Tibial artery (tissue), 4 donors: ENCODE measurements around the gene CREBRF.
"Not testable (repeated sequence)": the region's sequence is repeated elsewhere in the genome, so short reads cannot be mapped to it uniquely, and the experiment has no call there.

ENCODE experiments used
- DNase-seq, 2 donors: peaks; one replicate each; pipeline ENCODE4 v3.0.0-alpha.2; 2019
- H3K27ac ChIP-seq, 2 donors: fragments of 200-600 bp; sonication (generic) in 1 of 2; 1 replicate in 1 of 2; 2 replicates in 1 of 2; pipeline ENCODE4 v1.5.1; 2018 to 2019; ENCODE audit warnings: mild to moderate bottlenecking in 1 of 2
- H3K27me3 ChIP-seq, 2 donors: fragments of 200-600 bp; sonication (generic) in 1 of 2; one replicate each; pipeline versions ENCODE4 v1.5.1 to v1.6.0; 2016 to 2019
- H3K36me3 ChIP-seq, 3 donors: fragments of 200-600 bp; sonication (generic) in 2 of 3; one replicate each; pipeline ENCODE4 v1.5.1; 2016 to 2019; ENCODE audit warnings: mild to moderate bottlenecking in 2 of 3
- H3K4me1 ChIP-seq, 4 donors: fragments of 200-600 bp; sonication (generic) in 2 of 4; 1 replicate in 3 of 4; 2 replicates in 1 of 4; pipeline ENCODE4 v1.5.1; 2016 to 2019
- H3K4me3 ChIP-seq, 2 donors: fragments of 200-600 bp; sonication (generic) in 1 of 2; 1 replicate in 1 of 2; 2 replicates in 1 of 2; pipeline ENCODE4 v1.5.1; 2018 to 2019; ENCODE audit warnings: mild to moderate bottlenecking in 2 of 2
- H3K9me3 ChIP-seq, 3 donors: fragments of 200-600 bp; sonication (generic) in 1 of 3; one replicate each; pipeline ENCODE4 v1.5.1; 2016 to 2019
- intact Hi-C: fragments of 100-400 bp; cut with DNase I; formaldehyde crosslinking; loops from one replicate; pipeline ENCODE4 v1.15.0; 2023; ENCODE audit warnings: low total_unique reads
- TF ChIP-seq, protein P1 (sequence below), 2 experiments: fragments of 200-600 bp in 1 of 2; fragments of 450-650 bp in 1 of 2; IDR thresholded peaks; one replicate each; pipeline ENCODE4 v1.5.1; 2017 to 2019; ENCODE audit warnings: antibody characterized with exemption in 2 of 2, mild to moderate bottlenecking in 1 of 2, moderate library complexity in 1 of 2

The CREBRF gene

DNA sequence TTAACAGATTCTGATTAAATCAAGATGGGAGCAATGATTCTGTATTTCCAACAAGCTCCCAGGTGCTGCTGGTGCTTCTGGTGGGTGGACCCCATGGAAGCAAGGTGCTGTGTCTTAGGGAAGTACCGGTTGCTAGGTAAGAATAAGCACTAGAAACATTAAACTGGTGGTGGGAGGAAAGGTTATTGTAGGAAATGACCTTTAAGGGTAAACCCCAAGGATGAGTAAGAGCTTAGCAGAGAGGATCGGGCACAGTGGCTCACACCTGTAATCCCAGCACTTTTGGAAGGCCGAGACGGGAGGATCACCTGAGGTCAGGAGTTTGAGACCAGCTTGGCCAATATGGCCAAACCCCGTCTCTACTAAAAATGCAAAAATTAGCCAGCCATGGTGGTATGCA, 16.2 kb upstream of the CREBRF start:
- peaks cover 0 to 10% (median 0%) of the 10 kb centered on the region in 3 donors for H3K36me3 ChIP-seq
- H3K4me1 ChIP-seq: peaks cover 0 to 30% (median 11%) of the 10 kb centered on the region in 4 donors
- H3K27ac ChIP-seq: no peak overlapping the region
- DNase-seq: no peak
- intact Hi-C loops: no loop called here
- no peaks in the 10 kb centered on the region for H3K9me3 ChIP-seq
- no peak overlapping the region for H3K4me3 ChIP-seq
- no peaks in the 10 kb centered on the region for H3K27me3 ChIP-seq
- TF ChIP-seq, protein P1, sequence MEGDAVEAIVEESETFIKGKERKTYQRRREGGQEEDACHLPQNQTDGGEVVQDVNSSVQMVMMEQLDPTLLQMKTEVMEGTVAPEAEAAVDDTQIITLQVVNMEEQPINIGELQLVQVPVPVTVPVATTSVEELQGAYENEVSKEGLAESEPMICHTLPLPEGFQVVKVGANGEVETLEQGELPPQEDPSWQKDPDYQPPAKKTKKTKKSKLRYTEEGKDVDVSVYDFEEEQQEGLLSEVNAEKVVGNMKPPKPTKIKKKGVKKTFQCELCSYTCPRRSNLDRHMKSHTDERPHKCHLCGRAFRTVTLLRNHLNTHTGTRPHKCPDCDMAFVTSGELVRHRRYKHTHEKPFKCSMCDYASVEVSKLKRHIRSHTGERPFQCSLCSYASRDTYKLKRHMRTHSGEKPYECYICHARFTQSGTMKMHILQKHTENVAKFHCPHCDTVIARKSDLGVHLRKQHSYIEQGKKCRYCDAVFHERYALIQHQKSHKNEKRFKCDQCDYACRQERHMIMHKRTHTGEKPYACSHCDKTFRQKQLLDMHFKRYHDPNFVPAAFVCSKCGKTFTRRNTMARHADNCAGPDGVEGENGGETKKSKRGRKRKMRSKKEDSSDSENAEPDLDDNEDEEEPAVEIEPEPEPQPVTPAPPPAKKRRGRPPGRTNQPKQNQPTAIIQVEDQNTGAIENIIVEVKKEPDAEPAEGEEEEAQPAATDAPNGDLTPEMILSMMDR (IDR thresholded peaks at IDR 0.05): no peak

DNA sequence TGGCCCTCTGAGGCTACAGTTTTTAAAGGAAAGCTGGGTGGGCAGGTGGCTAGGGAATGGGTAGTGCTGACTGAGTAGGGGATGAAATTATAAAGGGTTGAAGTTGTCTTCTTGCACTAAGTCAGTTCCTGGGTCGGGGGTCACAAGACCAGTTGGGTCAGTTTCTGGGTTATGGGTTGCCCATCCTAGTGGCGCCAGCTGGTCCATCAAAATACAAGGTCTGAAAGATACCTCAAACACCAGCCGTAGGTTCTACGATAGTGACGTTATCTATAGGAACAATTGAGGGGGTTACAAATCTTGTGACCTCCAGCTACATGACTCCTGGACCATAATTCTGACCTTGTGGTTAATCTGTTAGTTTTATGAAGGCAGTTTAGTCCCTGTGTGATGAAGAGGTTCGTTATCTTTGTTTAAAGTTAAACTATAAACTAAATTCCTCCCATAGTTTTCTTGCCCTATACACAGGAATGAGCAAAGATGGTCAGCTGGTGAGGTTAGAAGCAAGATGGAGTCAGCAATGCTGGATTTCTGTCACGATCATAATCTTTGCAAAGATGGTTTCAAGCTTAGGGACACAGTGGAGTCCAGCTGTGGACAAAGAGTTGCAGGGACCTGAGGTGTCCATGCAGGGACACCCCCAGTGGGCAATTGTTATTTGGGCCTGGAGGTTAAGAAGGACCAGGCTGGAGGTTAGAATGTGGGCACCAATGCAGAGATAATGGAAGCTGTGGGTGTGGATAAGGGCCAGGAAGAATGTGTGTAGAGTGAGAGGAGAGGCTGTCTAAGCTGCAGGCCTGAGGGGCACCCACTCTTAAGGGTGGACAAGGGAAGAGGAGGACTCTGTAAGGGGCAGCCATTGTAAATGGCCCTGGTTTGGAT, 14.0 kb upstream of the CREBRF start:
- Histone ChIP-seq H3K27me3 (no peaks in the 10 kb centered on the region), H3K27ac (no peak overlapping the region), H3K9me3 (no peaks in the 10 kb centered on the region), H3K4me1 (peaks cover 0 to 9% (median 0%) of the 10 kb centered on the region in 4 donors), H3K36me3 (no peaks in the 10 kb centered on the region), H3K4me3 (no peak overlapping the region)
- TF ChIP-seq, protein P1 (IDR thresholded peaks at IDR 0.05): no peak
- no peak for DNase-seq
- intact Hi-C loops: no loop called here

GRCh38 chr5:173042763-173043107, 13.4 kb upstream of the CREBRF start:
- intact Hi-C loops: no loop called here
- TF ChIP-seq, protein P1 (IDR thresholded peaks at IDR 0.05): no peak
- Histone ChIP-seq H3K36me3 (no peaks in the 10 kb centered on the region), H3K4me1 (peaks cover 0 to 3% (median 0%) of the 10 kb centered on the region in 4 donors), H3K9me3 (no peaks in the 10 kb centered on the region), H3K4me3 (no peak overlapping the region), H3K27ac (no peak overlapping the region), H3K27me3 (no peaks in the 10 kb centered on the region)
- no peak for DNase-seq

GRCh38 chr5:173045474-173045873, 10.7 kb upstream of the CREBRF start:
- no peaks in the 10 kb centered on the region for H3K27me3 ChIP-seq
- H3K4me3 ChIP-seq: no peak overlapping the region
- TF ChIP-seq, protein P1 (IDR thresholded peaks at IDR 0.05): no peak
- intact Hi-C loops: no loop called here
- H3K36me3 ChIP-seq: no peaks in the 10 kb centered on the region
- H3K4me1 ChIP-seq: no peaks in the 10 kb centered on the region
- H3K9me3 ChIP-seq: no peaks in the 10 kb centered on the region
- DNase-seq: no peak
- no peak overlapping the region for H3K27ac ChIP-seq

DNA sequence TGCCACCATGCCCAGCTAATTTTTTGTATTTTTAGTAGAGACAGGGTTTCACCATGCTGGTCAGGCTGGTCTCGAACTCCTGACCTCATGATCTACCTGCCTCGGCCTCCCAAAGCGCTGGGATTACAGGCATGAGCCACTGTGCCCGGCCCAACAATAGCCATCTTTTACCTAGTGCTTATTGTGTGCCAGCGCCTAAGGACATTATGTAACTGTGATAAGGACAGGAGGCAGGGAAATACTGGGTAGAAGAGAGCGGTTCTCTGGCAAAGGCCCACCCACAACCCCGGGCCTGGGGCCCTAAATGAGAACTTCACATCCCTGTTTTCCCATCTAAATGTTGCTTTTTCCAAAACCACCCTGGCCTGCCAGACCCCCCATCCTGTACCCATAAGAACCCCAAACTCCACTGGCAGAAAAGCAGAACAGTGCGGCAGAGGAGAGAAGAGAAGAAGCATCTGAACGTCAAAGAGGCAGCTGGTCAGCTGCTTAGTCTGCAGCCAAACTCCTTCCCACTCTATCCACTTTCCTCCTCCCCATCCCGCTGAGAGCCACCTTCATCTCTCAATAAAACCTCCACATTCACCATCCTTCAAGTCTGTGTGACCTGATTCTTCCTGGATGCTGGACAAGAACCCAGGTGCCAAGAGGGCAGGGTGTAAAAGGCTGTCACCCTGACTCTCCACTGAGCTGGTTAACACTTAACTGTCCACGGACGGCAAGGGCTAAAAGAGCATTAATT, 8.9 kb upstream of the CREBRF start:
- DNase-seq, intact Hi-C loops: not testable (repeated sequence)

GRCh38 chr5:173047838-173048105, 8.4 kb upstream of the CREBRF start:
- H3K36me3 ChIP-seq: no peaks in the 10 kb centered on the region
- TF ChIP-seq, protein P1 (IDR thresholded peaks at IDR 0.05): no peak
- no peaks in the 10 kb centered on the region for H3K27me3 ChIP-seq
- intact Hi-C loops: no loop called here
- H3K4me3 ChIP-seq: no peak overlapping the region
- H3K4me1 ChIP-seq: no peaks in the 10 kb centered on the region
- no peaks in the 10 kb centered on the region for H3K9me3 ChIP-seq
- H3K27ac ChIP-seq: no peak overlapping the region
- no peak for DNase-seq

More for the DNA sequence above, 8.9 kb upstream of the CREBRF start:
- H3K27me3 ChIP-seq, H3K4me1 ChIP-seq, H3K4me3 ChIP-seq, H3K36me3 ChIP-seq, H3K27ac ChIP-seq, H3K9me3 ChIP-seq: not testable (repeated sequence)
